B cell (primary cell): ENCODE measurements around the gene MAGI2. TPM values are rescaled to one million over a fixed set of nuclear protein-coding genes. Genes with fewer than 3 reads are reported as not detected.

Experiments used
- ATAC-seq: fragments of 200-7000 bp; cut with Tn5 transposase; one replicate; pipeline ENCODE4 v1.10.0; 2021; ENCODE audit warnings: low read depth, mild to moderate bottlenecking, moderate number of reproducible peaks, moderate library complexity
- CTCF ChIA-PET: fragments of 350-600 bp; sonication (Branson Sonifier 250); formaldehyde crosslinking; loops from one replicate; lab custom pipeline; 2021; ENCODE audit warnings: antibody characterized with exemption, inconsistent platforms; lab: Charles Lee
- POLR2A ChIA-PET: fragments of 350-600 bp; sonication (Branson Sonifier 250); formaldehyde crosslinking; loops from one replicate; lab custom pipeline; 2021; ENCODE audit warnings: antibody characterized with exemption; lab: Charles Lee
- DNase-seq: peaks from one replicate; pipeline ENCODE4 v3.0.0; 2013
- H2AFZ ChIP-seq: 2 replicates; pipeline ENCODE4 v1.6.1; 2012; ENCODE audit warnings: mild to moderate bottlenecking, low read depth, low read length; ENCODE audit not compliant: insufficient read depth, poor library complexity, severe bottlenecking
- H3K27ac ChIP-seq, 2 donors: 1 replicate in 1 of 2; 2 replicates in 1 of 2; pipeline ENCODE4 v1.5.1; 2012 to 2013; ENCODE audit warnings: low read length in 2 of 2, mild to moderate bottlenecking in 2 of 2, moderate library complexity in 1 of 2
- H3K27me3 ChIP-seq, 4 experiments: fragments of 200-600 bp in 1 of 4; sonication (generic) in 1 of 4; replicated peaks in 1 of 4; 1 replicate in 2 of 4; 2 replicates in 2 of 4; pipeline versions ENCODE4 v1.6.1 to v1.7.0; 2013 to 2016; ENCODE audit warnings: low read length in 3 of 4, mild to moderate bottlenecking in 2 of 4, mixed read lengths in 1 of 4, moderate library complexity in 1 of 4; ENCODE audit not compliant: insufficient read depth in 4 of 4, control insufficient read depth in 3 of 4; ENCODE audit errors: control extremely low read depth in 1 of 4
- H3K36me3 ChIP-seq, 2 experiments: replicated peaks in 1 of 2; 1 replicate in 1 of 2; 2 replicates in 1 of 2; pipeline versions ENCODE4 v1.6.1 to v1.7.1; 2013; ENCODE audit warnings: low read length in 1 of 2; ENCODE audit not compliant: insufficient read depth in 2 of 2, control insufficient read depth in 1 of 2; ENCODE audit errors: control extremely low read depth in 1 of 2, extremely low read depth in 1 of 2
- H3K4me1 ChIP-seq, 2 donors: fragments of 200-600 bp in 1 of 2; sonication (generic) in 1 of 2; 1 replicate in 1 of 2; 2 replicates in 1 of 2; pipeline versions ENCODE4 v1.5.1 to v1.6.1; 2013 to 2017; ENCODE audit warnings: low read length in 2 of 2; ENCODE audit not compliant: control insufficient read depth in 2 of 2, insufficient read depth in 2 of 2
- H3K4me2 ChIP-seq: replicated peaks from 2 replicates; pipeline ENCODE3; 2012; ENCODE audit warnings: mild to moderate bottlenecking, low read depth, low read length; ENCODE audit not compliant: poor library complexity, severe bottlenecking
- H3K4me3 ChIP-seq, 5 experiments: fragments of 200-600 bp in 1 of 5; sonication (generic) in 1 of 5; 1 replicate in 3 of 5; 2 replicates in 2 of 5; pipeline versions ENCODE4 v1.5.1 to v1.7.0; 2011 to 2016; ENCODE audit warnings: low read length in 4 of 5, mild to moderate bottlenecking in 4 of 5, low read depth in 2 of 5, control low read depth in 1 of 5, moderate library complexity in 1 of 5; ENCODE audit not compliant: insufficient read depth in 1 of 5; ENCODE audit errors: control extremely low read depth in 1 of 5, extremely low read depth in 1 of 5
- H3K79me2 ChIP-seq: fragments of 200-600 bp; sonication (generic); one replicate; pipeline ENCODE4 v1.6.0; 2016; ENCODE audit warnings: low read length; ENCODE audit not compliant: control insufficient read depth, insufficient read depth
- H3K9ac ChIP-seq: fragments of 200-600 bp; sonication (generic); 2 replicates; pipeline ENCODE4 v1.6.1; 2017; ENCODE audit warnings: mild to moderate bottlenecking, low read length, moderate library complexity
- H3K9me3 ChIP-seq, 3 donors: one replicate each; pipeline versions ENCODE4 v1.6.1 to v1.7.1; 2013; ENCODE audit warnings: low read length in 2 of 3; ENCODE audit not compliant: control insufficient read depth in 2 of 3, insufficient read depth in 1 of 3; ENCODE audit errors: control extremely low read depth in 1 of 3
- H4K20me1 ChIP-seq: 2 replicates; pipeline ENCODE4 v1.6.0; 2012; ENCODE audit warnings: mild to moderate bottlenecking, low read length; ENCODE audit not compliant: insufficient read depth, control insufficient read depth, poor library complexity, severe bottlenecking
- H3K27ac Mint-ChIP-seq: one replicate; pipeline ENCODE4 v1.8.0; 2021; ENCODE audit warnings: mixed read lengths
- H3K27me3 Mint-ChIP-seq: one replicate; pipeline ENCODE4 v1.8.0; 2021; ENCODE audit warnings: mixed read lengths
- H3K4me1 Mint-ChIP-seq: one replicate; pipeline ENCODE4 v1.8.0; 2021; ENCODE audit warnings: mixed read lengths
- H3K4me3 Mint-ChIP-seq: one replicate; pipeline ENCODE4 v1.8.0; 2021; ENCODE audit warnings: mixed read lengths
- H3K9me3 Mint-ChIP-seq: one replicate; pipeline ENCODE4 v1.8.0; 2022; ENCODE audit warnings: mixed read lengths; ENCODE audit not compliant: insufficient read depth
- CTCF ChIP-seq: fragments of 200-600 bp; IDR thresholded peaks from one replicate; pipeline ENCODE4 v1.8.0; 2022; ENCODE audit warnings: antibody characterized with exemption, mild to moderate bottlenecking
- EZH2 ChIP-seq: IDR thresholded peaks from 2 replicates; pipeline ENCODE4 v1.6.1; 2012; ENCODE audit warnings: borderline replicate concordance, low read depth, mild to moderate bottlenecking, moderate library complexity, low read length; ENCODE audit not compliant: insufficient read depth, poor library complexity, severe bottlenecking
- WGBS: methylation state at CpG from one replicate; pipeline ENCODE4 v1.1.5; 2013; ENCODE audit warnings: missing lambda C conversion rate; ENCODE audit not compliant: insufficient coverage; 5-methylcytosine and 5-hydroxymethylcytosine counted together
- intact Hi-C: fragments of 100-400 bp; cut with micrococcal nuclease; formaldehyde crosslinking; loops from one replicate; pipeline ENCODE4 v1.10.0; 2022
- polyA plus RNA-seq: library from polyadenylated mRNA; depleted of rRNA; stranded (reverse); fragments of >200 nt; gene quantifications from 2 replicates; pipeline ENCODE4 v1.2.3, GENCODE V29; 2012
- total RNA-seq, 2 donors: library from RNA; stranded (reverse); fragments of 120-200 nt in 1 of 2; gene quantifications; 1 replicate in 1 of 2; 2 replicates in 1 of 2; pipeline versions ENCODE4 v1.2.3 to v1.2.4, GENCODE V29; 2013 to 2022

Gene MAGI2
- total and polyA plus RNA-seq, 2 donors (not counting 1 experiment from before 2014, with no cell fraction given) = 0.16 to 0.64 TPM

- H3K4me3 ChIP-seq = no peak overlapping the region
- no peak overlapping the region for H3K9ac ChIP-seq
- ChIA-PET CTCF (no interaction called here), POLR2A (no interaction called here)
- no peaks in the 10 kb centered on the region for H3K36me3 ChIP-seq
- no peaks in the 10 kb centered on the region for H3K9me3 ChIP-seq
- no peak overlapping the region for H3K4me2 ChIP-seq
- Mint-ChIP-seq H3K4me1 (no peaks in the 10 kb centered on the region), H3K27me3 (no peaks in the 10 kb centered on the region), H3K4me3 (no peak overlapping the region), H3K27ac (no peak overlapping the region), H3K9me3 (no peaks in the 10 kb centered on the region)
- H4K20me1 ChIP-seq = no peaks in the 10 kb centered on the region
- no peaks in the 10 kb centered on the region for H3K27me3 ChIP-seq
- no peak overlapping the region for H2AFZ ChIP-seq
- H3K27ac ChIP-seq = no peak overlapping the region
- H3K79me2 ChIP-seq = no peaks in the 10 kb centered on the region
- DNase-seq (no peak), ATAC-seq (no peak)
- 100% methylated on average over 1 of the region's 4 CpGs for WGBS
- no peak for TF ChIP-seq EZH2
- no peak for TF ChIP-seq CTCF
- H3K4me1 ChIP-seq = no peaks in the 10 kb centered on the region
- intact Hi-C loops = no loop called here
Measured at GRCh38 chr7:78443811-78444210, 1009.7 kb downstream of the MAGI2 start.

- no peaks in the 10 kb centered on the region for H3K4me1 ChIP-seq
- no peaks in the 10 kb centered on the region for H3K36me3 ChIP-seq
- TF ChIP-seq CTCF = no peak
- no peak for TF ChIP-seq EZH2
- no peaks in the 10 kb centered on the region for H4K20me1 ChIP-seq
- H3K4me2 ChIP-seq = no peak overlapping the region
- H3K27me3 ChIP-seq = no peaks in the 10 kb centered on the region
- Mint-ChIP-seq H3K27me3 (no peaks in the 10 kb centered on the region), H3K4me3 (no peak overlapping the region), H3K27ac (no peak overlapping the region), H3K9me3 (no peaks in the 10 kb centered on the region), H3K4me1 (no peaks in the 10 kb centered on the region)
- POLR2A ChIA-PET = no interaction called here
- no peak overlapping the region for H3K9ac ChIP-seq
- no peak overlapping the region for H3K4me3 ChIP-seq
- ATAC-seq = no peak
- H3K79me2 ChIP-seq = no peaks in the 10 kb centered on the region
- 79% methylated on average over 2 of the region's 2 CpGs for WGBS
- intact Hi-C loops = no loop called here
- no peaks in the 10 kb centered on the region for H3K9me3 ChIP-seq
- CTCF ChIA-PET = no interaction called here
- no peak for DNase-seq
- no peak overlapping the region for H2AFZ ChIP-seq
- no peak overlapping the region for H3K27ac ChIP-seq
Measured at GRCh38 chr7:78441737-78442136, 1011.7 kb downstream of the MAGI2 start.
